Kasumi-1 (cell line): ENCODE data around the gene CALM3.
A peak's percentile ranks its signal among the peaks of the same experiment; 100 is the strongest.
"Not testable (repeated sequence)": the region's sequence is repeated elsewhere in the genome, so short reads cannot be mapped to it uniquely, and the experiment has no call there.

ENCODE experiments used
- DNase-seq, 2 experiments: peaks; one replicate each; lab custom pipeline; 2025; lab: John Stamatoyannopoulos, UW

CALM3 gene

DNA sequence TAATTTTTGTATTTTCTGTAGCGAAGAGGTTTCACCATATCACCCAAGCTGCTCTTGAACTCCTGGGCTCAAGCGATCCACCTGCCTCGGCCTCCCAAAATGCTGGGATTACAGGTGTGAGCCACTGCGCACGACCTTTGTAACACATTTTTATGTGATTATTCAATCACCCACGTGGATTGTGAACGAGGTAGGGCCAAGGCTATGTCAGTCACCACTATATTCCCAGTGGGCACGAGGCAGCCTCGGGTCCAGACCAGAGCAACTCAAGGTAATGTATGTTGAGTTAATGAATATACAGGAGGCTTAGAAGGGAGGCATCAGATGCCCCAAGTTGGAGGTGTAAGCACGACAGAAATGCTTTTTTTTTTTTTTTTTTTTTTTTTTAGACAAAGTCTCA lies 14.8 kb downstream of the CALM3 start:
- DNase-seq = no peak

GRCh38 chr19:46616631-46617322 lies 15.6 kb downstream of the CALM3 start:
- DNase-seq = peak; percentile 8 to 20

DNA sequence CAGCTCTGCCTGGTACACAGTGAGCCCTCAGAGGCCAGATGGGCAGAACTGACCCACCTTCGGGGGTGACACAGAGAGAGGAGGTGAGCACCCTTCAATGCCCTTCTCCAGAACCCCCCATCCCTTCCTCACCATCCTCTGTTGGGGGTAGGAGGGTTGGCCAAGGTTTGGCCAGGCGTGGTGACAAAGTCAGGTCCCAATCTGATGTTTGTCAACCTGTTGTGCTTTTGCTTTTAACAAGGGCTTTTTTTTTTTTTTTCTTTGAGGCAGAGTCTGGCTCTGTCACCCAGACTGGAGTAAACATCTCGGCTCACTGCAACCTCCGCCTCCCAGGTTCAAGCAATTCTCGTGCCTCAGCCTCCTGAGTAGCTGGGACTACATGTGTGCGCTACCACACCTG lies 16.5 kb downstream of the CALM3 start:
- no peak for DNase-seq

DNA sequence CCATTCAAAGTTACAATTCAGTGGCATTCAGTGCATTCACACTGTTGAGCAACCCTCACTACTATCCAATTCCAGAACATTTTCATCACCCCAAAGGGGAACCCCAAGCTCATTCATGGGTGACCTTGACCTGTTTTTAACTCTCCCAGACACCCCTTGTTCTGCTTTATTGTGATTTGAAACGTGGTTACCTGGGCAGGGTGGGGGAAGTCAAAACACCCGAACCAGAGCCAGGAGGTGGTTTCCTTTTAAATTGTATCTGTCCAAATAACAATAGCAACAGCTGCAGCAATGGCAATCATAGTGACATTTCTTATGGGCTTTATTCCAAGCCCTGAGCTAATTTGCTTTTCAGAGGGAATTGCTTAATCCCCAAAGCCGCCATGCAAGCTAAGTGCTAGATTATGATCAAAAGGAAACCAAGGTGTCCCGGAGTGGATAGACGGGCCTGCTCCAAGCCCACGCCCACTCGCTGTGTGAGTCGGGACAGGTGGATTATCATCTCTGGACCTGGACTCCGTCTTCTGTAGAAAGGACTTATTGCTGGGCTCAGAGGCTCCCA lies 17.6 kb downstream of the CALM3 start:
- no peak for DNase-seq

DNA sequence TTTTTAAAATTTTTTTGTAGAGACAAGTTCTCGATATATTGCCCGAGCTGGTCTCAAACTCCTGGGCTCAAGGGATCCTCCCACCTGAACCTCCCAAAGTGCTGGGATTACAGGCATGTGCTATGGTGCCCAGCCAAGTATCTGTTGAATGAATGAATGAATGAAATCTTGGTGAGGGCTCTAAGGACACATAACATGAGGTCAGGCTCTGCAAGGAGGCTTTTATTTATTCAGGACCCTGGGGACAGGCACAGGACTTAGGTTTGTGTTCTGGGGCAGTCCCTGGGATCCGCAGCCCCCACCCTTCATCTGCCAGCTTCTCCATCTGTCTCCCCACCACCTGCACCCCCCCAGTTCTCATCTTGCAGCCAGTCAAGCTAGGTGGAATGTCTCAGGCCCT lies 19.1 kb downstream of the CALM3 start:
- DNase-seq = no peak

GRCh38 chr19:46620716-46621115 lies 19.6 kb downstream of the CALM3 start:
- no peak for DNase-seq

DNA sequence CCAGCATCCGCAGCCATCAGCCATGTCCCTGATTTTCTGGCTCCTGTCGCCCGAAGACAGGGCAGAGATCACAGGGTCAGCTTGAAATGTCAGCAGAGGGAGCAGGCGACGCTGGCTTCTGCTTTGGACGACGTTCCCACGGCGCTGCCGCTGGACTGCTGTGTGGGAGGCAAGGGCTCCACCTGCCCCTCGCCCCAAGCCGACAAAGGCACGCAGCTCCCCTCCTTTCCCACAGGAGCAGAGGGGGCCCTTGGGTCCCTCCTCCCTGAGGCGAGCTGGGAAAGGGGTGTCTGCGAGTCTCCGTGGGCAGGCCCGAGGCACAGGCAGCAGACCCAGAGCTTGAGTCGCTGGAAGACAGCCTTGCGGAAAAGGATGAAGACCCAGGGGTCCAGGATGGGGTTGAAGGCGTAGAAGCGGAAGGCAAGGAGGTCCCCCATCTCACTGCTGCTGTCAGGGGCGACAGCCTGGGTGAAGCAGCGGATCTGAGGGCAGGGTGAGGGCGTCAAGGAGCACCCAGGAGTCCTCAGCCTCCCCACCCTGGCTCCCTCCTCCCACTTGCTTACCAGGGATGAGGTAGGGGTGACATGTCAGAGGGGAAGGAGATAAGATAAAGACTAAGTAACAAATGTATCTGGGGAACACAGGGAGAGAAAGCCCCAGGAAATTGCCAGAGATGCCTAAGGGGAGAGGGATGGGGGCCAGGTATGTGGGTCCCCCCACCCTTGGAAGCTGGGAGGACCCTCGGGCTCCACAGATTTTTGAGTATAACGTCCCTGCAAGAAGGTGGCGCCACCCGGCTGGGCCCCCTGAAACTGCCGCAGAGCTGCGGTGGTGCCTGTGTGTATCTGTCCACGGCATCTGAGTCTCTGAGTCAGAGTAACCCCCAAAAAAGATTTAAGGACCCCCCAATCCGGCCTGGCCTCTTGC lies 20.3 kb downstream of the CALM3 start:
- DNase-seq = no peak

DNA sequence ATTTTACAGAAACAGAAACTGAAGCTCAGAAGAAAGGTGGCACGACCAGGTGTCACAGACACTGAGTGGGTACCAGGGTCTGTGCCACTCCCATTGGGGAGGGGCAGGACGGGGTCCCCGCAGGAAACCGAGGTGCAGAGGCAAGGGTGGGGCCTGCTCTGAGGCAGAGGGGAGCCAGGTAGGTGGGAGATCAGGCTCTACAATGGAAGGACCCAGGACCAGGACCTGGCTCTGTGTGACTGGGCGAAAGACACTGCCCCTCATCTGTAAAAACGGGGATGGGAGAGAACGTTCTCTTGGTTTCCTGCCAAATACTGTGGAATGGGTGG lies 21.0 kb downstream of the CALM3 start:
- DNase-seq = no peak

DNA sequence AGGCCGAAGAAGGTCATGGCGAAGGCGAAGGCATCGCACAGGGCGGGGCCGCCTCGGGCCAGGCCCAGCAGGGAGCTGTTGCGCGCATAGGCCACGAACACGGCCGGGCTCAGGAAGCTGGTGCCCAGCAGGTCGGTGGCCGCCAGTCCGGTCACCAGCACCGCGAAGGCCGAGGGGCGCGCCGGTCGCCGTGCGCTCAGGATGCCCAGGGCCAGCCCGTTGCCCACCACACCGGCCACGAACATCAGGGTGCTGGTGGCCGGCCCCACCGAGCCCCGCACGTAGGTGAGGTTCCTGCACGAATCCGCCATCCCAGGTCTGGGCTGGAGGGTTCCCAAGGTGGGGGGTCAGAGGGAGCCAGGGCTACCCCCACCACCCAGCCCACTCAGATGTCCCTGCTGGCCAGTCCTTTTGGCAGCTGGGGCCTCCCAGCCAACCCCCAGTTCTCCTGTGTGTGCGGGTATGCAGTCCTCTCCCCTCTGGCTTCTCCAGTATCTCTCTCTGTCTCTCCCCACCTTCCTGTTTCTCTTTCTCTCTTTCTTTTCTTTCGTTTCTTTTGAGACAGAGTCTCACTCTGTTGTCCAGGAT lies 22.9 kb downstream of the CALM3 start:
- DNase-seq = no peak

- peak; percentile 39 to 49 for DNase-seq
These were observed 24.0 kb downstream of the CALM3 start, which contains the start of gene PTGIR for GRCh38 chr19:46624958-46625661. PTGIR (minus strand) TSS chr19:46625089; CDS start chr19:46624225, 864 bp downstream.

- DNase-seq = no peak
These were observed 24.6 kb downstream of the CALM3 start for GRCh38 chr19:46625731-46626130.

GRCh38 chr19:46626446-46626845 lies 25.3 kb downstream of the CALM3 start:
- DNase-seq = no peak

GRCh38 chr19:46628970-46629369 lies 27.8 kb downstream of the CALM3 start:
- not testable (repeated sequence) for DNase-seq

- DNase-seq = no peak
These were observed 28.5 kb downstream of the CALM3 start for GRCh38 chr19:46629546-46630025.

GRCh38 chr19:46630586-46631205 lies 29.6 kb downstream of the CALM3 start:
- no peak for DNase-seq

GRCh38 chr19:46631481-46631880 lies 30.4 kb downstream of the CALM3 start:
- DNase-seq = no peak

DNA sequence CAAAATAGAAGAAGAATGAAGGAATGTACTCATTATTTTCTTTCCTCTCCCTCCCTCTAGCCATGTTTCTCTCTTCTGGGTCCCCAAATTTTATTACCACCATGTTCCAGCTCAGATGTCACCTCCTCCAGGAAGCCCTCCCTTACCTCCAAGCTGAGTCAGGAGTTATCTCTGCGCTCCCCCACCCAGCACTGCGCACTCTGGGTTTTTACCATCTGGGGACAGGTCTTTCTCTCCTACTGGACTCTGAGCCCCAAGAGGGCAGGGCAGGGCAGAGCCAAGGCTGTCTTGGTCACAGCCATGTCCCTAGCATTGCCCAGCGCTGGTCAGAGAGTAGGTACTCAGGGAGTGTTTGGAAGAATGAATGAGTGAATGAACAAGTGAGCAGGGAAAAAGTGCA lies 32.0 kb downstream of the CALM3 start:
- no peak for DNase-seq

- peak; percentile 64 to 83 for DNase-seq
These were observed 33.0 kb downstream of the CALM3 start for GRCh38 chr19:46634045-46634655.

- no peak for DNase-seq
These were observed 33.6 kb downstream of the CALM3 start for GRCh38 chr19:46634656-46635218.

DNA sequence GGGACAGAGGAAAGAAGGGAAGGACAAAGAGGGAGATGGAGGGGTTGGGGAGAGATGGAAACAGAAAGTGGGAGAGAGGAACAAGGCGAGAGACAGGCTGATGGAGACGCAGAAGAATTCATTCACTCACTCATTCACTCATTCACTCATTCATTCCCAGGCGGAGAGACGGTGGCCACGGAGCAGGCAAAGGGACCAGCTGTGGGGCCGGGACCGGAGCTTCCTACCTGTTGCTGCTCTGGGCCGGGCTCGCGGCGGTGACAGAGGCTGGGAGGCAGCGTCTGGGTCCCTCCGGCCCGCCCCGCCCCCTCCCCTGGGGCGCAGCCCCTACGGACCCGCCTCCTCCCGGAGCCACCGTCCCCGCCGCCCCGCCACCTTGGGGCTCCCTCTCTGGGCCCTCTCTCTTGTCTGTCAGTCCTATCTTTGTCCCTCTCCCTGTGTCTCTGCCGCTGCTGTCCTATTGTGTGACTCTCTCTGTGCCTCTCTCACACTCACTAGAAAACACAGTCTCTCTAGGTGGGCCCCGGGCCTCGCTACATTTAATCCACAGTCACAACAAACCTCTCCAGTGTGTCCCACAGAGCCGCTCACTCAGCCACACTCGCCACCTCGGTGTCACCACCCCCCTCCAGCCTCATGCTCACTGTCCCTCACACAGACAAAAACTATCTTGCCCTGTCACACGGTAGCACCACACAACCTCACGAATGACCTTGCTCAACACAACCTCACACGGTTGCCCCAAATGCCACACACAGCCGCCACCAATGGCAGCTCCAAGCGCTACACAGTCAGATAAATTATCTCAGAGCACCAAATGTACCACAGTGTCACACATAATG lies 35.0 kb downstream of the CALM3 start, which contains the start of gene GNG8:
Gene GNG8 (minus strand): TSS at position 283 of the 842 bp plus-strand sequence. CDS start 1,520 bp downstream, outside the sequence.
- DNase-seq = no peak
